ENCODE results near the gene ZNF575.

DNA sequence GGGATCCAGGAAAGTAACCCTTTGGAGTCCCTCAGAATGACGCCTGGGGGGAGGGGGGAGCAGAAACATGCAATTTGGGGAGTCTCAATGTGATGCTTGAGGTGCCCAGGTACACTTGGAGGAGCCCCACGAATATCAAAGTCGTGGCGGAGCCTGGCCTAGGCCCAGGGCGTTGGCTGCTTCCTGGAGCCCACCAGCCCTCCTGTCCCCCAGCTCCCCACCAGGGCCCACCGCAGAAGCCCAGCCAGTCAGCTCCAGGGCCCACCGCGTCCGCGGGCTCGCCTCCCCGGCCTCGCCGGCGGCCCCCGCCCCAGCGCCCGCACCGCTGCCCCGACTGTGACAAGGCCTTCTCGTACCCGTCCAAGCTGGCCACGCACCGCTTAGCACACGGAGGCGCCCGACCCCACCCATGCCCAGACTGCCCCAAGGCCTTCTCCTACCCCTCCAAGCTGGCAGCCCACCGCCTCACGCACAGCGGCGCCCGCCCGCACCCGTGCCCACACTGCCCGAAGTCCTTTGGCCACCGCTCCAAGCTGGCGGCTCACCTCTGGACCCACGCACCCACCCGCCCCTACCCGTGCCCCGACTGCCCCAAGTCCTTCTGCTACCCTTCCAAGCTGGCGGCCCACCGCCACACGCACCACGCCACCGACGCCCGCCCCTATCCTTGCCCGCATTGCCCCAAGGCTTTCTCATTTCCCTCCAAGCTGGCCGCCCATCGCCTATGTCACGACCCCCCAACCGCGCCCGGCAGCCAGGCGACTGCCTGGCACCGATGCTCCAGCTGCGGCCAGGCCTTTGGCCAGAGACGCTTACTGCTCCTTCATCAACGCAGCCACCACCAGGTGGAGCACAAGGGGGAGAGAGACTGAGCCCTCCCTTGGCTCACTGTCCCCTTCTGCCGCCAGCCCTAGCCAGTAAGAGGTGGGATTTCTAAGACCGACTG is 2.1 kb downstream of the ZNF575 start:
- no peak for TF ChIP-seq POLR2A (IDR thresholded peaks at IDR 0.05; ENCODE audit: low read depth, low read length)
- TF ChIP-seq, protein P1, sequence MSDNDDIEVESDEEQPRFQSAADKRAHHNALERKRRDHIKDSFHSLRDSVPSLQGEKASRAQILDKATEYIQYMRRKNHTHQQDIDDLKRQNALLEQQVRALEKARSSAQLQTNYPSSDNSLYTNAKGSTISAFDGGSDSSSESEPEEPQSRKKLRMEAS (IDR thresholded peaks at IDR 0.05; ENCODE audit: insufficient read depth, insufficient read length) = no peak
- TF ChIP-seq MYC (IDR thresholded peaks at IDR 0.05; ENCODE audit: low read depth, low read length) = no peak
- TF ChIP-seq, protein P2, sequence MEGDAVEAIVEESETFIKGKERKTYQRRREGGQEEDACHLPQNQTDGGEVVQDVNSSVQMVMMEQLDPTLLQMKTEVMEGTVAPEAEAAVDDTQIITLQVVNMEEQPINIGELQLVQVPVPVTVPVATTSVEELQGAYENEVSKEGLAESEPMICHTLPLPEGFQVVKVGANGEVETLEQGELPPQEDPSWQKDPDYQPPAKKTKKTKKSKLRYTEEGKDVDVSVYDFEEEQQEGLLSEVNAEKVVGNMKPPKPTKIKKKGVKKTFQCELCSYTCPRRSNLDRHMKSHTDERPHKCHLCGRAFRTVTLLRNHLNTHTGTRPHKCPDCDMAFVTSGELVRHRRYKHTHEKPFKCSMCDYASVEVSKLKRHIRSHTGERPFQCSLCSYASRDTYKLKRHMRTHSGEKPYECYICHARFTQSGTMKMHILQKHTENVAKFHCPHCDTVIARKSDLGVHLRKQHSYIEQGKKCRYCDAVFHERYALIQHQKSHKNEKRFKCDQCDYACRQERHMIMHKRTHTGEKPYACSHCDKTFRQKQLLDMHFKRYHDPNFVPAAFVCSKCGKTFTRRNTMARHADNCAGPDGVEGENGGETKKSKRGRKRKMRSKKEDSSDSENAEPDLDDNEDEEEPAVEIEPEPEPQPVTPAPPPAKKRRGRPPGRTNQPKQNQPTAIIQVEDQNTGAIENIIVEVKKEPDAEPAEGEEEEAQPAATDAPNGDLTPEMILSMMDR (IDR thresholded peaks at IDR 0.05; ENCODE audit: extremely low read depth in 1 of 2, insufficient read depth in 1 of 2, low read depth in 1 of 2, low read length in 2 of 2) = peak; percentile 70 to 84
- TF ChIP-seq POLR2AphosphoS5 (IDR thresholded peaks at IDR 0.05; ENCODE audit: insufficient read depth, low read depth, low read length) = no peak
- no peak for TF ChIP-seq EZH2 (IDR thresholded peaks at IDR 0.05; ENCODE audit: borderline replicate concordance, low read depth, low read length, severe bottlenecking)

Measured in endothelial cell of umbilical vein (primary cell).